GM12872 (cell line): ENCODE measurements around the gene PLA2G2E.

Source experiments
- CTCF ChIP-seq: IDR thresholded peaks from 3 replicates; pipeline ENCODE4 v1.5.1; 2011; ENCODE audit warnings: low read depth, mild to moderate bottlenecking, low read length, moderate library complexity; ENCODE audit not compliant: insufficient read depth

PLA2G2E gene

DNA sequence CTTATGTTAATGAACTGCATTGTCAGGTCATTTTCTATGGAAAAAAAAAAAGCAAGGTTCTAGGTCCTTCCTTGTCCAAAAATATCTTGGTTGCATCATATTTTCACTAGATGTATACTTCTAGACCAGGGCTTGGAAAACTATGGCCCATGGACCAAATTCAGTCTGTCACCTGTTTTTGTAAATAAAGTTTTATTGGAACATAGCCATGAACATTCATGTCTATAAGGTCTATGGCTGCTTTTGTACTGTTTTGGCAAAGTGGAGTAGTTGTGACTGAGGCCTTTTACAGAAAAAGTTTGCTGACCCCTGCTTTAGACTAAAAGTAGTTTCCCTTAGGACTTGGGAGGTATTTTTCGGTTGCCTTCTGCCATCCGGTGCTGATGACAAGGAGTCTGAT lies 19.2 kb upstream of the PLA2G2E start:
- TF ChIP-seq CTCF, result no peak

- TF ChIP-seq CTCF, result no peak
These were observed 18.7 kb upstream of the PLA2G2E start for GRCh38 chr1:19942088-19942487.

DNA sequence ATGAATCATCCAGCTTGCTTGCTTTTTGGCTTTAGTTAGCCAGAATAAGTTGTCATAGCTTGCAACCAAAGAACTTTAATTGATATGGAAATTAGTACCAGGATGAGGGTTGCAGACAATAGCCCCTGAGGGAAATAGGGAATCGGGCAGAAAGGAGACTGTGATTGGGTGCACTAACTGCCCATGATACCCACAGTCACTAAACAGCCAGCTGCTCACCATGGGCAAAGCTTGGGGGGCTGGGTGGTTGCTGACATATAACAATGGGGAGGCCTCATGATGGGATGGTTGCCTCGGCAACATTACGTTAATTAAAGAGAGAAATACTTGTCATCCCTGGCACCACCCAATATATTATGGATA lies 17.8 kb upstream of the PLA2G2E start:
- no peak for TF ChIP-seq CTCF

DNA sequence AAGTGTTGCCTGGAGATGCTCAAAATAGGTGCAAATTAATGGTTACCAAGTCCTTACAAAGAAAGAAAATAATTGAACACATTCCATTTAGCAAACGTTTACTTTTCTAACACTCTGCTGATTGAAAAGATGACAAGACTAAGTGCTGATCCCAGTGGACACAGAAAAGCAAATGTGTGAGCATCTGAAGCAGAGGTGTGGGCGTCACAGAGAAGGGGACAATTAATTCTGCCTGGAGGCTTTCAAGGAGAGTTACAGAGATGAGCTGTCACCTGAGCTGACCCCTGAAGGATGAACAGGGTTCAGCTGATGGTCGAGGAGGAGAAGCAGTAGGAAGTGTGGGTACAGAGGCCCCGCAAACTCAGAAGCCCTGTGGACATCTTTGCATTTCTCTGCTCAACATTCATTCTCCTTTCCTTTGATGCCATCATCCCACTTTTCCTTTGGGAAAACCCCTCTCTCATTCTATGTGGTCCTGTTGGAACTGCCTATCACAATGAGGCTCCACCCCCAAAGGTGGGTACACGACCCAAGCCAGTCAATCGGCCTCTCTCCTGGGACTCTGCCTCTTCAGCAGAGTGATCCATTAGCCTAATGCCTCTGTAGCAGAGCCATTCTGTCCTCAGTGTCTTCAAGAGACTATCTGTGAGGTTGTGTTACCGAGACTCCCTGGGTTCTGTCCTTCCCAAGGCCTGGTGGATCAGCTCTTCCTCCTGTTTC lies 17.2 kb upstream of the PLA2G2E start:
- TF ChIP-seq CTCF, result no peak

GRCh38 chr1:19938472-19938871 lies 15.1 kb upstream of the PLA2G2E start:
- no peak for TF ChIP-seq CTCF

DNA sequence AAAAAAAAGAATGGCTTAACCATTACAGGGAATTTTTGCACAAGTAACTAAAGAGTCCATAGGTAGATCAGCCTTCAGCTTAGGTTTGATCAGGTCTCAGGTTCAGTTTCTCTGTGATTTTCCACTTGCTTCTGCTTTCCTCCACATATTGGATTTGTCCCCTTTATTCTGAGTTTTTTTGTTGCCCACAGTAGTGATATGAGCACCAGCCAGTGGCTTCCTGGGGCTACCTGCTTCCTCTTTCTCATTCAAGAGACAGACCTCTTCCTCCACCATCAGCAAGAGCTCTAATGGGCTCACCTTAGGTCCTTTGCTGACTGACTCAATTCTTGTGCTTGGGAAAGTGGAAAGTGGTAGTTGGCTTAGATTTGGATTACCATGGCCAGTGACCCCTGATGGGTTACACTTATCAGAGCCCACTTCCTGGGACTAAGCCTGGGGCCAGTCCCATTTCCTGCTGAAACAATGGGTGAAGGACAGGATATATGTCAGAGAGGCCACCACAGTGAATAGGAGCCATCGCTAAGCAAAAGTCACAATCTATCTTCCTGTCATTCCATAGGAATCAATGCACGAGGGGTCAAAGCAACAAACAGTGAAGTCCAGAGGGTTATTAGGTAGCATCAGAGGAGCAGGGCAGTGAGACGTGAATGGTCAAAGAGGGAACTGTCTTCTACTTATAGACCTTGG lies 12.8 kb upstream of the PLA2G2E start:
- no peak for TF ChIP-seq CTCF

GRCh38 chr1:19934336-19934735 lies 10.9 kb upstream of the PLA2G2E start:
- no peak for TF ChIP-seq CTCF
